H1 (cell line): ENCODE results near the gene MVK. TPM values are rescaled to one million over a fixed set of nuclear protein-coding genes. Genes with fewer than 3 reads are reported as not detected.

ENCODE experiments used
- POU5F1 ChIP-seq: IDR thresholded peaks from 2 replicates; pipeline ENCODE4 v1.6.1; 2011; ENCODE audit warnings: low read depth, mild to moderate bottlenecking, low read length, moderate library complexity
- RAD21 ChIP-seq, 2 experiments: IDR thresholded peaks in 1 of 2; conservative IDR thresholded peaks in 1 of 2; 2 replicates each; pipeline ENCODE4 v1.6.1; 2011; ENCODE audit warnings: low read depth in 2 of 2, low read length in 2 of 2, improper control_type of control experiment in 1 of 2, inconsistent platforms in 1 of 2, mild to moderate bottlenecking in 1 of 2, moderate library complexity in 1 of 2
- polyA plus RNA-seq, 7 experiments: library from polyadenylated mRNA; depleted of rRNA in 3 of 7; stranded (reverse) in 5 of 7; unstranded in 2 of 7; fragments of >200 nt in 5 of 7; fragments of 200-250 nt in 2 of 7; gene quantifications; 1 replicate in 5 of 7; 2 replicates in 1 of 7; 4 replicates in 1 of 7; pipeline versions ENCODE4 v1.2.1 to v1.2.3, GENCODE V29; 2011 to 2013; ENCODE audit warnings: missing spikeins in 2 of 7, mixed read lengths in 2 of 7
- total RNA-seq: library from RNA; stranded (reverse); fragmentation: NEBNext Ultra II Directional; extraction: Animal tissue kit (Norgen Biotek cat#: 25700); gene quantifications from 2 replicates; pipeline ENCODE4 v1.2.1, GENCODE V29; 2021

Gene MVK
- total and polyA plus RNA-seq, 2 of the 8 experiments (the other 6 are each of a cell fraction or from before 2014, with no cell fraction given): 15.7 to 20.9 TPM

- peak; percentile 10 to 39; a peak in 1 of 4 replicates for TF ChIP-seq RAD21 (IDR thresholded peaks at IDR 0.05 in 1 of 2, conservative IDR thresholded peaks at IDR 0.05 in 1 of 2; ENCODE audit: low read depth in 2 of 2, low read length in 2 of 2)
- no peak for TF ChIP-seq POU5F1
These were observed 39.4 kb downstream of the MVK start (continued) for GRCh38 chr12:109612975-109613502.
